A549 (cell line): ENCODE results near the gene VPS72. TPM values are rescaled to one million over a fixed set of nuclear protein-coding genes. Genes with fewer than 3 reads are reported as not detected.

ENCODE experiments used
- ATAC-seq, 2 experiments: fragments of 200-7000 bp in 1 of 2; fragments of >200 bp in 1 of 2; cut with Nextera tagmentation in 1 of 2; cut with Tn5 transposase in 1 of 2; 3 replicates each; pipeline versions ENCODE4 v1.8.0 to v1.9.1; 2018 to 2020; ENCODE audit warnings: mild to moderate bottlenecking in 1 of 2, moderate library complexity in 1 of 2
- CTCF ChIA-PET: fragments of 300-600 bp; sonication (Branson Sonifier 250); formaldehyde crosslinking; extraction: SDS; loops from one replicate; lab custom pipeline; 2021; ENCODE audit warnings: antibody characterized with exemption, inconsistent platforms; lab: Yijun Ruan, JAX
- POLR2A ChIA-PET: fragments of 350-600 bp; formaldehyde crosslinking; extraction: SDS; loops from one replicate; lab custom pipeline; 2021; ENCODE audit warnings: antibody characterized with exemption, inconsistent platforms; lab: Yijun Ruan, JAX
- DNase-seq, 2 experiments: peaks; one replicate each; pipeline versions ENCODE4 v3.0.0 to v3.0.0-alpha.2; 2011 to 2016; ENCODE audit warnings: low read depth in 1 of 2, low spot score in 1 of 2
- FAIRE-seq: peaks from 2 replicates; lab custom pipeline; 2011; peaks lifted over from hg19 to GRCh38; lab: Jason Lieb, UNC
- H3K27ac ChIP-seq, 2 experiments: fragments of >200 bp; sonication (Bioruptor Twin); formaldehyde crosslinking; 3 replicates each; pipeline ENCODE4 v1.5.1; 2016 to 2017
- H3K4me1 ChIP-seq: fragments of >200 bp; sonication (Bioruptor Twin); formaldehyde crosslinking; 3 replicates; pipeline ENCODE4 v1.6.1; 2016
- H3K4me2 ChIP-seq: fragments of >200 bp; sonication (Bioruptor Twin); formaldehyde crosslinking; 3 replicates; pipeline ENCODE4 v1.6.1; 2016
- H3K4me3 ChIP-seq: fragments of >200 bp; sonication (Bioruptor Twin); formaldehyde crosslinking; 3 replicates; pipeline ENCODE4 v1.5.1; 2016
- H3K9me3 ChIP-seq: fragments of >200 bp; sonication (Bioruptor Twin); formaldehyde crosslinking; 3 replicates; pipeline ENCODE4 v1.6.1; 2016
- CBX2 ChIP-seq: fragments of 200-600 bp; sonication (generic); IDR thresholded peaks from 2 replicates; pipeline ENCODE4 v1.6.1; 2016; ENCODE audit warnings: low read depth, mild to moderate bottlenecking, borderline replicate concordance
- CEBPB ChIP-seq, 2 experiments: fragments of >200 bp in 1 of 2; sonication (Bioruptor Twin) in 1 of 2; formaldehyde crosslinking in 1 of 2; IDR thresholded peaks; 2 replicates each; pipeline ENCODE4 v1.6.1; 2012 to 2016
- CHD2 ChIP-seq: fragments of 150-350 bp; IDR thresholded peaks from 2 replicates; pipeline ENCODE4 v1.6.1; 2014; ENCODE audit warnings: low read length; ENCODE audit not compliant: partially characterized antibody
- EP300 ChIP-seq, 2 experiments: fragments of >200 bp; sonication (Bioruptor Twin); formaldehyde crosslinking; IDR thresholded peaks; 2 replicates in 1 of 2; 3 replicates in 1 of 2; pipeline ENCODE4 v1.6.1; 2016 to 2017
- ESRRA ChIP-seq: fragments of 150-350 bp; IDR thresholded peaks from 2 replicates; pipeline ENCODE4 v1.6.1; 2014; ENCODE audit warnings: mild to moderate bottlenecking, low read length, borderline replicate concordance
- FOXS1 ChIP-seq: fragments of 250-450 bp; sonication (Bioruptor Pico); IDR thresholded peaks from 2 replicates; pipeline ENCODE4 v1.5.0; 2020; ENCODE audit warnings: mild to moderate bottlenecking, moderate library complexity
- JUNB ChIP-seq: fragments of >200 bp; sonication (Bioruptor Twin); formaldehyde crosslinking; IDR thresholded peaks from 2 replicates; pipeline ENCODE4 v1.6.1; 2016
- KDM1A ChIP-seq: fragments of 200-600 bp; sonication (generic); IDR thresholded peaks from 2 replicates; pipeline ENCODE4 v1.6.1; 2016; ENCODE audit warnings: low read depth, mild to moderate bottlenecking
- KDM5A ChIP-seq: fragments of 200-600 bp; sonication (generic); IDR thresholded peaks from 2 replicates; pipeline ENCODE4 v1.6.1; 2016; ENCODE audit warnings: antibody characterized with exemption, mild to moderate bottlenecking
- MAFK ChIP-seq: fragments of 450-650 bp; IDR thresholded peaks from 2 replicates; pipeline ENCODE4 v1.6.1; 2014; ENCODE audit not compliant: partially characterized antibody
- MYC ChIP-seq: IDR thresholded peaks from 2 replicates; pipeline ENCODE4 v1.6.1; 2012; ENCODE audit warnings: mild to moderate bottlenecking, inconsistent platforms, low read length, improper control_type of control experiment, borderline replicate concordance
- PHF8 ChIP-seq: fragments of 200-600 bp; sonication (generic); IDR thresholded peaks from 2 replicates; pipeline ENCODE4 v1.6.1; 2016; ENCODE audit warnings: low read depth, mild to moderate bottlenecking, antibody characterized with exemption, moderate library complexity, borderline replicate concordance
- POLR2A ChIP-seq: IDR thresholded peaks from 2 replicates; pipeline ENCODE4 v1.6.1; 2012; ENCODE audit warnings: mild to moderate bottlenecking, low read length
- RAD21 ChIP-seq, 2 experiments: fragments of >200 bp in 1 of 2; sonication (Bioruptor Twin) in 1 of 2; formaldehyde crosslinking in 1 of 2; IDR thresholded peaks in 1 of 2; conservative IDR thresholded peaks in 1 of 2; 2 replicates in 1 of 2; 3 replicates in 1 of 2; pipeline ENCODE4 v1.6.1; 2012 to 2018; ENCODE audit warnings: inconsistent platforms in 1 of 2
- RARB ChIP-seq: fragments of 250-450 bp; sonication (Bioruptor Pico); IDR thresholded peaks from 2 replicates; pipeline ENCODE4 v1.8.0; 2021; ENCODE audit warnings: mild to moderate bottlenecking, moderate library complexity
- RFX5 ChIP-seq: fragments of 450-650 bp; IDR thresholded peaks from 2 replicates; pipeline ENCODE4 v1.7.1; 2014; ENCODE audit warnings: antibody characterized with exemption, mild to moderate bottlenecking, moderate library complexity
- SREBF2 ChIP-seq: fragments of 450-650 bp; IDR thresholded peaks from 2 replicates; pipeline ENCODE4 v1.6.1; 2014; ENCODE audit warnings: mild to moderate bottlenecking, moderate library complexity
- TFCP2L1 ChIP-seq: fragments of 250-450 bp; sonication (Bioruptor Pico); IDR thresholded peaks from 2 replicates; pipeline ENCODE4 v1.5.0; 2021; ENCODE audit warnings: mild to moderate bottlenecking
- TP53 ChIP-seq: fragments of 250-450 bp; sonication (Bioruptor Pico); IDR thresholded peaks from 2 replicates; pipeline ENCODE4 v1.5.0; 2021; ENCODE audit warnings: mild to moderate bottlenecking, moderate library complexity
- WGBS: methylation state at CpG from one replicate; pipeline ENCODE4 v1.1.6; 2017; ENCODE audit errors: missing lambda C conversion rate; 5-methylcytosine and 5-hydroxymethylcytosine counted together
- polyA plus RNA-seq, 4 experiments: library from polyadenylated mRNA; depleted of rRNA in 3 of 4; stranded (reverse); fragments of >200 nt; fragmentation: RNase III in 1 of 4; extraction: RNeasy Plus Mini Kit Qiagen cat#74134 plus additional on column Dnase treatment in 1 of 4; gene quantifications; 2 replicates in 3 of 4; 3 replicates in 1 of 4; pipeline ENCODE4 v1.2.3, GENCODE V29; 2011 to 2017
- TF ChIP-seq, protein P1 (sequence below): IDR thresholded peaks from 2 replicates; pipeline ENCODE4 v1.6.1; 2012; ENCODE audit warnings: low read depth, borderline replicate concordance
- TF ChIP-seq, protein P2 (sequence below): fragments of 250-450 bp; sonication (Bioruptor Pico); IDR thresholded peaks from 2 replicates; pipeline ENCODE4 v1.5.0; 2020; ENCODE audit warnings: low read depth, mild to moderate bottlenecking, moderate library complexity
- TF ChIP-seq, protein P3 (sequence below): IDR thresholded peaks from 2 replicates; pipeline ENCODE4 v1.6.1; 2012

VPS72 gene
- polyA plus RNA-seq, 2 of the 4 experiments (the other 2 are of a cell fraction) = 50.8 to 81.2 TPM

DNA sequence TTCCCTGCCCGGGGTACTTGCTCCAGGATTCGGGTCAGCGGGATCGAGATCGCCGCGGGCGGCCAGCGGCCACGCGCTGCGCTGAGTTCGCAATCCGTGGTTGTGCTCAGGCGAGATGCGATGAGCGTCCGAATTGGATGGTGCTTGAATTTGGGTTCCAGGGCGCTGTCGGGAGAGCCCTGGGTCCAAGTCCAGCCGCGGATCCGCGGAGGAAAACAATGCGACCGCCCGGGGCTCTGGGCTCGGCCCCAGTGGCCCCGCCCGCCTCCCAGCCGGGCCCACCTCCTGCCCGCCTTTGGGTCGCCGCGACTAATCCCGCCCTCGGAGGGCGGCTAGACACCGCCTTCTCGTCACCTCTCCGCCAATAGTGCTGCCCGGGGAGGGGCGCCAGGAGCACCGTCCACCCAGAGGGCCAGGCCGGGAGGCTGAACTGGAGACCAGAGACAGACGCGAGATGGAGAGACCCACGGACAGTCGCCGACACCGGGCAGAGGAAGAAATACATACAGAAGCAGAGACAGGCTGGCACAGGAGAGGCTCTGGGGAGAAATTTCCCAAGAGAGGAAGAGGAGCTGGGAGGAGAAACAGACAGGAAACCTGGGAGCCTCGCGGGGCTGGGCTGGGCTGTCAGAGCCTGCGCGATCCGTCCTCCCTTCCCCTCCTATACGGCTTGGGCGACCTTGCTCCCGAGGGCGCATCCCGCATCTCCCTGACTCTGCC lies 43.4 kb downstream of the VPS72 start, which contains the start of gene SEMA6C:
TSS of gene SEMA6C (minus strand) at position 220 of the 720 bp plus-strand sequence. CDS start 4,010 bp downstream, outside the sequence.
- Histone ChIP-seq H3K4me2 (peak within 1 kb of the TSS; percentile 94), H3K9me3 (no peaks in the 10 kb centered on the region), H3K4me1 (peaks cover 10% of the 10 kb centered on the region; the same call in 2 of the 3 replicates)
- peak; percentile 97 to 99 for ATAC-seq
- CTCF ChIA-PET = no interaction called here
- TF ChIP-seq EP300 (IDR thresholded peaks at IDR 0.05) = no peak
- TF ChIP-seq PHF8 = peak; percentile 43; the same call in 1 of the 2 replicates
- no peak for TF ChIP-seq FOXS1 (CRISPR knock-in tag)
- peak; percentile 19; the same call in 1 of the 2 replicates for TF ChIP-seq POLR2A
- TF ChIP-seq, all 56 proteins: peak for 2
- FAIRE-seq = no peak
- Histone ChIP-seq H3K4me3 (peak within 1 kb of the TSS; percentile 66), H3K27ac (peak within 1 kb of the TSS; percentile 55 to 83)
- POLR2A ChIA-PET = no interaction called here
- peak; percentile 85 to 88 for DNase-seq
- WGBS = 6% methylated on average over 29 of the region's 61 CpGs

DNA sequence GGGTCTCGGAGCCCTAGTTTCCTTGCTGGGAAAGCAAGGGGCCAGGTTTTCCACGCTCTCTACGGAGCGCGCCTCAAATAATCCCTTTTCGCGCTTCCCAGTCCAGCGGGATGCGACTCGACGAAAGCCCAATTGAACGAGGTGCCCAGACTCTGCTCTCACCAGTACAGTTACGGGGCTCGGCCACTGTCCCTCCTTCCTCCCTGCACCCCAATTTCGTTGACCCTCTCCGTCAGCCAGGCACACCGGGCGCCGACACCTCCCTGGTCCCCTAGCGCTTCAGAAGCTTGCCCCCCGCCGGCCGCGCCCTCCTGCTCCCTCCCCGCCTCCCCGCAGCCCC lies 44.0 kb downstream of the VPS72 start:
- CTCF ChIA-PET = no interaction called here
- Histone ChIP-seq H3K4me1 (peaks cover 10% of the 10 kb centered on the region; the same call in 2 of the 3 replicates), H3K4me2 (peak overlapping the region; percentile 94), H3K9me3 (no peaks in the 10 kb centered on the region), H3K27ac (peak overlapping the region; percentile 55 to 83), H3K4me3 (peak overlapping the region; percentile 66)
- ATAC-seq = peak in 1 of 2 experiments; percentile 13; a peak in 1 of 6 replicates
- no peak for DNase-seq
- TF ChIP-seq KDM5A (no peak), JUNB (no peak), RAD21 (conservative IDR thresholded peaks at IDR 0.05 in 1 of 2, IDR thresholded peaks at IDR 0.05 in 1 of 2) (no peak), CHD2 (no peak), MAFK (no peak), CEBPB (IDR thresholded peaks at IDR 0.05) (no peak), TFCP2L1 (no peak), MYC (no peak), KDM1A (no peak), RARB (CRISPR knock-in tag) (no peak), ESRRA (no peak), RFX5 (no peak), FOXS1 (CRISPR knock-in tag) (no peak), SREBF2 (no peak), TP53 (CRISPR knock-in tag) (no peak), CBX2 (no peak)
- TF ChIP-seq, protein P1, sequence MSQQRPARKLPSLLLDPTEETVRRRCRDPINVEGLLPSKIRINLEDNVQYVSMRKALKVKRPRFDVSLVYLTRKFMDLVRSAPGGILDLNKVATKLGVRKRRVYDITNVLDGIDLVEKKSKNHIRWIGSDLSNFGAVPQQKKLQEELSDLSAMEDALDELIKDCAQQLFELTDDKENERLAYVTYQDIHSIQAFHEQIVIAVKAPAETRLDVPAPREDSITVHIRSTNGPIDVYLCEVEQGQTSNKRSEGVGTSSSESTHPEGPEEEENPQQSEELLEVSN = no peak
- TF ChIP-seq, protein P2, sequence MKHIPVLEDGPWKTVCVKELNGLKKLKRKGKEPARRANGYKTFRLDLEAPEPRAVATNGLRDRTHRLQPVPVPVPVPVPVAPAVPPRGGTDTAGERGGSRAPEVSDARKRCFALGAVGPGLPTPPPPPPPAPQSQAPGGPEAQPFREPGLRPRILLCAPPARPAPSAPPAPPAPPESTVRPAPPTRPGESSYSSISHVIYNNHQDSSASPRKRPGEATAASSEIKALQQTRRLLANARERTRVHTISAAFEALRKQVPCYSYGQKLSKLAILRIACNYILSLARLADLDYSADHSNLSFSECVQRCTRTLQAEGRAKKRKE = no peak
- TF ChIP-seq, protein P3, sequence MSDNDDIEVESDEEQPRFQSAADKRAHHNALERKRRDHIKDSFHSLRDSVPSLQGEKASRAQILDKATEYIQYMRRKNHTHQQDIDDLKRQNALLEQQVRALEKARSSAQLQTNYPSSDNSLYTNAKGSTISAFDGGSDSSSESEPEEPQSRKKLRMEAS = no peak; the same call in 1 of the 2 replicates
- no peak for FAIRE-seq
- 54% methylated on average over 18 of the region's 26 CpGs for WGBS
- POLR2A ChIA-PET = no interaction called here
